Measurements from ENCODE around the gene LRMDA. TPM values are rescaled to one million over a fixed set of nuclear protein-coding genes. Genes with fewer than 3 reads are reported as not detected.
"Not testable (repeated sequence)": the region's sequence is repeated elsewhere in the genome, so short reads cannot be mapped to it uniquely, and the experiment has no call there.

Gene LRMDA
- total RNA-seq, 1 donor from 2014 or later, result 6.3 TPM

DNA sequence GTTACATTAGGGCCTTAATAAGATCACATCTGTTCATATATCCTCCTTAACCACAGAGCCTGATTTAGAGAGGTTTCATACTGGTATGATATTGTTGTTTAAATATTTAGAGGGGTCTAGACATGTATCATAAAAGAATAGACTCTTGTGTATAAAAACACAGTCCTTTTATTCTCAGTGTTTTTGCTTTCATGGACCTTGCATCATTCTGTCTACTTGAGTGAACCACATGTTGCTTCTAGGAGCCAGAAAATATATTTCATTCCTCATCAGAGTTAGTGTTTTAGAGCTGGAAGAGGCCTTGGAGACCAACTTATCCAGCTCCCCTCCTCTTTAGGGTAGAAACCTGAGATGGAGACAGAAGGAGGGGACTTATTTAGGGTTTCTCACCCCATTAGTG, 312.8 kb downstream of the LRMDA start:
- DNase-seq, result peak; percentile 21

DNA sequence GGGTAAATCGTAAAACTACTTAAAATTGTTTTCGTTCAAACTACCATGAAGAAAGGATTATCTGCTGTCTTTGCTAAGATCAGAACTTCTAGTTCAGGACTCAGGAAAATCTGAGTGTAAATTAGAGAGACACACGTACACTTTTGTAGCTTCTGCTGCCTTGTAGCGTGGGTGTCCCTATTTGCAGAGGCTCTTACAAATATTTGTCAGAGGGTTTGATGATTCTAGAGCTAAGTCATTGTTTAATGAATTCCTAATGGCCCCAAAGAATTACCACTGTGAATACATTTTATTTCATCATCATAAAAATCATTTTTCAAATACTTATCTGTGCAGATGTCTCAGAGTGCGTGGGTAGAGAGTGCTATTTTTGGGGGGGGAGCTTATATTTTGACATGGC, 314.9 kb downstream of the LRMDA start:
- DNase-seq, result peak; percentile 32

DNA sequence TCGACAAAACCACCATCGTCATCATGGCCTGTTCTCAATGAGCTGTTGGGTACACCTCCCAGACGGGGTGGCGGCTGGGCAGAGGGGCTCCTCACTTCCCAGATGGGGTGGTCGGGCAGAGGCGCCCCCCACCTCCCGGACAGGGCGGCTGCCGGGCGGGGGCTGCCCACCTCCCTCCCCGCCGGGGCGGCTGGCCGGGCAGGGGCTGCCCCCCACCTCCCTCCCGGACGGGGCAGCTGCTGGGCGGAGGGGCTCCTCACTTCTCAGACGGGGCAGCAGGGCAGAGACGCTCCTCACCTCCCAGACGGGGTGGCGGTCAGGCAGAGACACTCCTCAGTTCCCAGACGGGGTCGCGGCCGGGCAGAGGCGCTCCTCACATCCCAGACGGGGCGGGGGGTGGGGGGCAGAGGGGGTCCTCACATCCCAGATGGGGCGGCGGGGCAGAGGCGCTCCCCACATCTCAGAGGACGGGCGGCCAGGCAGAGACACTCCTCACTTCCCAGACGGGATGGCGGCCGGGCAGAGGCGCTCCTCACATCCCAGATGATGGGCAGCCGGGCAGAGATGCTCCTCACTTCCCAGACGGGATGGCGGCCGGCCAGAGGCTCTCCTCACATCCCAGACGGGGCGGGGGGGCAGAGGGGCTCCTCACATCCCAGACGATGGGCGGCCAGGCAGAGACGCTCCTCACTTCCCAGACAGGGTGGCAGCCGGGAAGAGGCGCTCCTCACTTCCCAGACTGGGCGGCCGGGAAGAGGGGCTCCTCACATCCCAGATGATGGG, 318.9 kb downstream of the LRMDA start:
- not testable (repeated sequence) for DNase-seq

- DNase-seq, result no peak
Observed at GRCh38 chr10:75751232-75751631, 319.8 kb downstream of the LRMDA start.

DNA sequence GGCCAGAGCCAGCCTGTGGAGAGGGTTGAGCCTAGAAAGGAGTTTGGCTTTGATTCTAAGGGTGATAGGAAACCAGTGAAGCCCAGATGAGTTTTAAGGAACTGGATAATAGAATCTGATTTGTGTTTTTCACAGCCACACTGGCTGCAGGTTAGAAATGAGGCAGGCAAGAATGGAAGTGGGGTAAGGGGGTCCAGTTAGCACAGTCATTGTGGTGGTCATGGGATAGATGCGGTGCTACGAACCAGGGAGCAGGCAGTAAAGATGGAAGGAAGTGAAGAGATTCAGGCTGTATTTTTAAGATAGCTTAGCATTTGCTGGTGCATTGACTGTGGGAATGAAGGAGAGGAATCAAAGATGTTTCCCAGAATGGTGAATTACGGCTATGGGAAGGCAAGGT, 322.2 kb downstream of the LRMDA start:
- DNase-seq, result no peak

DNA sequence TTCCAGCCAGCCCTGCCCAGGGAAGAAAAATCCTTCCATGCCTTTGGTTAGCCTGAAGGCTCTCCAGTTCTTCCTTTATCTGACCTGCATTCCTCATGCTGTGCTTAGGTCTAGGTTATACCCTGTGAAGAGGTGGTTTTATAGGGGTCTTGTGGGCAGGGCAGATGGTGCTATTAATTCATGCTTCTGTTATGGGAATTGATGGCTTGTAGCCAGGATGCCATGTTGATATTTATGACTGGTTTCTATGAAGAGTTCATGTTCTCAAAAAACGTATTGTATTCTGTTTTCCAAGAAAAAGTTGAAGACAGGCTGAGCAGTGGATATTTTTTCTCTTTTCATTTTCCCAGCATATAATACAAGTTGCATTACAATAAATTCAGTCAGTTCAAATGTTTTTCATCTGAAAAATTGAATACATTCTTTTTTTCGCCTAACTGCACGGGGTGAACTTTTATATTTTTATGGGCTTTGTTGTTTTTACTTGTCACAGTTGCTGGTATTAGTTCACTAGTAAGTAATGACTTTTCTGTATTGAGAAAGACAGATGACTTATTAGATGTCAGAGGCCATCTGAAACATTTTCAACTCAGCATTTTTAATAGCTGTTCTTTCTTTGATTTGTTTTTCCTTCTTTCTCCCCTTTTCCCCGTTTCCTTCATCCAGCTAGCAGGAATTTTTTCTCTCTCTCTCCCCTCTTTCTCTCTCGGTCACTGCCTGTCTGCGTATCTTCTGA, 322.8 kb downstream of the LRMDA start:
- peak; percentile 26 for DNase-seq

- no peak for DNase-seq
Observed at GRCh38 chr10:75755528-75755927, 324.1 kb downstream of the LRMDA start.

DNA sequence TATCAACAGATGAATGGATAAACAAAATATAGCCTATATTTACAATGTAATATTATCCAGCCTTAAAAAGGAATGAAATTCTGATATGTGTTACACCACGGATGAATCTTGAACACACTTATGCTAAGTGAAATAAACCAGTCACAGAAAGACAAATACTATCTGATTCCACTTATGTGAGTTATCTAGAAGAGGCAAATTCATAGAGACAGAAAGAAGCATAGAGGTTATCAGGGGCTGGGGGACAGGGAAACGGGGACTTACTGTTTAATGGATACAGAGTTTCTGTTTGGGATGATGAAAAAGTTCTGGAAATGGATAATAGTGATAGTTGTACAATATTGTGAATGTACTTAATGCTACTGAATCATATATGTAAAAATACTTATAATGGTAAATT, 329.9 kb downstream of the LRMDA start:
- DNase-seq, result no peak

- no peak for DNase-seq
Observed at GRCh38 chr10:75762431-75762802, 331.0 kb downstream of the LRMDA start.

DNA sequence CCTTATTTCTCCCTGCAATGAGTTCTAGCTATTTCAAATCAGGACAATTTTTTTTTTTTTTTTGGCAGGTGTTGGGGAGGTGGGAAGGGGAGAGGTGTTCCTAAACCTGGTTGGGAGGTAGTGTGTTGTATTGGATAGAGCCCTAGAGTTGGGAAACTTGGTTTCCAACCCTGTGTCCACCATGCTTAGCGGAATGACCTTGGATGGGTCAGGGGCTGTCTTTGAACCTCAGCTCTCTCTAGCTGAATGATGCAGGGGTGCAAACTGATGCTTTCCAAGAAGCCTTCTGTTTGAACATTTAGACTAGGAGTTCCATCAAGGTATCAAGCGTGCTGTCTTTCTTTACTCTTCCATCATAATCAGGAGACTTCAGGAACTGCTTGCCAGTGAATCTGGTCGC, 332.2 kb downstream of the LRMDA start:
- no peak for DNase-seq

DNA sequence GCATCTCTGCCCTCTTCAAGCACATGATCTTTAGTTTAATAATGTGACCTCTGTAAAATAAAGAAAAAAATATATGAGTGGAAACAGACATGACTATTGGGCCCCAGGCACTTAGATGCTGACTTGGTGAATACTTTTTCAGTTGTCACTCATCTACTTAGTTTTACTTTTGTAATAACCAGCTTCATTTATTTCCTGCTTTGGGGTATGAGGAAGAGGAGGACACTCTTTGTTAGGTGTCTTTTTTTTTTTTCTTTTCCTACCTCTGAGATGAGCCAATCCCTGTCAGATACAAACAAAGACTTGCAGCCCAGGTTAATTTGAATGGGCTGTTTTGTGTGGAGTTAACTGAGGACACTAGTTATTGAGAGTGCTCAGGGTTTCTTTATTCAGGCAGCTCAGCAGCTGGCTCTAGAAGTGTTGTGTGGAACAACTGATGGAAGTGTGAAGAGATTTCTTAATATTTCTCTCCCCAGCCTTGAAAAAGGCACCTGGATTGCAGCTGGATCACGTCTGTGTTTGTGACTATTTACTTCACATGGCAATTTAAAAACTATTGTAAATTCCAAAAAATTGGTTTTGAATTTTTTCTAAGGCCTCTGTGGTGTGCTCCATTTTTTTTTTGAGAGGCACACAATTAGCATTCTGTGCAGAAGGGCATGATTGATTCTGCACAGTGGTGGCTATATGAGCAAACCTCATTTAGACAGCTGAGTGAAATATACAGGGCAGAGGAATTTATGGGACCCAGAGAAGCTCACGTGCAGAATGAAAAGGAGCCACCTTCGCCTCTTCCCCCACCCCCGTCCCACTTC, 333.8 kb downstream of the LRMDA start:
- DNase-seq, result no peak

GRCh38 chr10:75765789-75766096, 334.3 kb downstream of the LRMDA start:
- no peak for DNase-seq

- no peak for DNase-seq
Observed at GRCh38 chr10:75766106-75766505, 334.7 kb downstream of the LRMDA start.

DNA sequence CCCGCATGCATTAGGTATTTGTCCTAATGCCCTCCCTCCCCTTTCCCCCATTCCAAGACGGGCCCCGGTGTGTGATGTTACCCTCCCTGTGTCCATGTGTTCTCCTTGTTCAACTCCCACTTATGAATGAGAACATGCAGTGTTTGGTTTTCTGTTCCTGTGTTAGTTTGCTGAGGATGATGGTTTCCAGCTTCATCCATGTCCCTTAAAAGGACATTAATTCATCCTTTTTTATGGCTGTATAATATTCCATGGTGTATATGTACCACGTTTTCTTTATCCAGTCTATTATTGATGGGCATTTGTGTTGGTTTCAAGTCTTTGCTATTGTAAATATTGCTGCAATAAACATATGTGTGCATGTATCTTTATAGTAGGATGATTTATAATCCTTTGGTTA, 335.3 kb downstream of the LRMDA start:
- not testable (repeated sequence) for DNase-seq

- DNase-seq, result no peak
Observed at GRCh38 chr10:75770626-75771081, 339.2 kb downstream of the LRMDA start.

DNA sequence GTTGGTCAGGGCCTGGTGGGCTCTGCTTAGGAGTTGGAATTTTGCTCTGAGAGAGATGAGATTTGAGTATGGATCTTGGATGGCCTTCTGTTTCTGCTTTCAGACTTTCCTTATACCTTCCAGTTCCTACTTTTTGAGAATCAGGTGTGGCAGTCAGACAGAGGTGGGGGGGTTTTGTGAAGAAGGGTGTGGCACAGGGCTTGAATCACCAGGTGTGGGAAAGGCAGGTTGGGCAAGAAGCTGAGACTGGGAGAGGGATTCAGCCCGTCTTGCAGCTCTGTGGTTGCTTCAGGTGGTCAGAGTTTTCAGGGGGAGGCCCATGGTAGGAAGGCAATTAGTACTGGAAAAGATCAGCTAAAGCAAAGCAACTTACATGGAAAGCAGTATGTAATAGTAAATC, 340.2 kb downstream of the LRMDA start:
- DNase-seq, result no peak

GRCh38 chr10:75772153-75772887, 340.9 kb downstream of the LRMDA start:
- DNase-seq, result peak; percentile 17

DNA sequence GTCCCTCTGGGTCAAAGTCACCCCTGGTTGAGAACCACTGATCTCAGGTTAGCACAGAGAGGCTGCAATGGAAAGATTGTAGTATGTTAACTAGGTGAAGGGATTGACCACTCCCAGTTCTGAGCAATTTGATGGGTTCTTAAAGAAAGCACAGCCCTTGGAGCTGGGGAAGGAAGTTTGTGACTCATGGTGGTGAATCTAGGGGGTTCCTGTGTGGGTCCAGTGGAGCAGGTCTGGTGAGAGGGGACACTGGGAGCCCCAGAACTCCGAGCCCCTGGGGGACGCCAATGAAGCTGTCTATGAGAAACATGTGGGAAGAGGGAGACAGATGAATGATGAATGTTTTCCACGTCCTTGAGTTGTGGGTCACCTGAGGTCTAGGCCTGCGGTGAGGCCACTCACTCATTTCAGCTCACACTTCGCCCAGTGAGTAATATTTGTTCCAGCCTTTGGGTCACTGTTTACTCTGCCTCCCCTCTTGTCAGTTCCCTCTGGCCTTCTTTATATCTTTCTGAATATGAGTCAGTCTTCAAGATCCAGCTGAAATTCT, 341.9 kb downstream of the LRMDA start:
- DNase-seq, result no peak

DNA sequence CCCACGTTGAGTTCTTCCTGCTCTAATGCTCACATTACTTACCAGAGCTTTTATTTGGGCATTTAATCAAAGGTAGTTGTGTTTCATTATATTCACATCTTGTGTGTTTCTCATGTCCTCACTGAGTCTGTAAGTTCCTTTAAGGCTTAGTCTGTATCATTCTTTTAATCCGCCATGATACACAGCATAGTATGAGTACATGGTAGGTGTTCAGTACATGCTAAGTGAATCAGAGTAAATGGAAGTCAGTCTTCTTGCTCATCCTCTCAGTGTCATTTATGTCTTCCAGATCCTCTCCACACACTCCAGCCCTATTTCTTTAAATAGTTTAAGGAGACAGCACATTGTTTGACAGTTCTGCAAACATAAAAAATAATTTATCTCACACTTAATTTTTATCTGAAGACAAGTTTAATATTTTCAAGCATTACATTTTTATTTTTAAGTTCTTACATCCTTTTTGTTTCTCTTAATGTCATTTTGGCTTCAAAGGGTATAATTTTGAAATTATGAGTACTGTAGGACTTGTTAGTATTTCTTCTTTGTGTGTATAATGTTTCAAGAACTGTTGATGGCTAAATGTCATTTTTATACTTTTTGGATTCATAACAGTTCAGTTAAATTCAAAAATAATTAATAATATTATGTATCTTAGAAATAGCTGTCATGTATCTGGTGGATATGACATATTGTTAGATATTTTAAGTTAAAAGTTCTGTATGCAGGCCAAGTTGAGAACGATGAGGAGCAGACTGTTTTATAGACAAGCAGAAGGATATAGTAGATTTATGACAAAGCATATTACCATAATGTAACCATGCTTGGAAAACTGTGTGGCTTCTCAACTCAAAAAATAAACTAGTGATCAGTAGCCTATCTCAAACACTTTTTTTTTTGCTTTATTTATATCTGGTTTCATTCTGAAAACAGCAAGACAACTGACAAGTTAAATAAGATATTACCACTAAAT, 342.7 kb downstream of the LRMDA start:
- DNase-seq, result no peak

DNA sequence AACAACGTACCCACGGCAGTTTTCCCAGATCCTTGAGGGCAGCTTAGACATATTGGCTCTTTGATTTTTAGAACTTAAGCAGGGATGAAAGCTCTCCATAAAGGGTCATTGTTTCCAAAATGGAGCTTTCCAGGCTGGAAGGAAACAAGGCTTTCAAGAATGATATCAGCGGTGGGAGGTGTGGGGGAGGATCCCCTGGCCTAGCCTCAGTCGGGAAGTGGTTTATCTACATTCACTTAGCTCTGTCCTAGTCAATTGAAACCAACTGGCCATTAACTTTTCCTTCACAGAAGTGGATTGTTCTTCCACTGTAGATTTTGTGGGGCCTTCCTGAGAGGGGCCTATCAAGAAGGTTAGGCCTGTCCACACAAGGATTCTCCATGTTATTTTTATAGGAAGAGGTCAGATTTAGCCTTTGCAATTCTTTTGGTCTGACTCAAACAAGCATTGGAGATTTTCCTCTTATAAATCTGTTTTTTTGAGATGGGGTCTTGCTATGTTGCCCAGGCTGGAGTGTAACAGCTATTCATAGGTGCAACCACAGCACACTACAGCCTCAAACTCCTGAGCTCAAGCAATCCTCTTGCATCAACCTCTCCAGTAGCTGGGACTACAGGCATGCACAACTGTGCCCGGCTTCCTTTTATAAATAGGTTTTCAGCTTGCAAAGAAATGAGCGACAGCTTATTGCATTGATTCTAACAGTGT, 343.5 kb downstream of the LRMDA start:
- DNase-seq, result no peak
